Stimulated activated CD8-positive, alpha-beta memory T cell treated with anti-CD3 and anti-CD28 coated beads, Interleukin-15, amount 100 ng/mL, for 48 hours (primary cell): ENCODE measurements around the gene BET1L.

Experiments
- DNase-seq, 2 donors: peaks; one replicate each; pipeline ENCODE4 v3.0.0-alpha.2; 2020; ENCODE audit warnings: low read depth in 2 of 2

BET1L gene

GRCh38 chr11:210122-210802 is 3.1 kb upstream of the BET1L start:
- DNase-seq = no peak

DNA sequence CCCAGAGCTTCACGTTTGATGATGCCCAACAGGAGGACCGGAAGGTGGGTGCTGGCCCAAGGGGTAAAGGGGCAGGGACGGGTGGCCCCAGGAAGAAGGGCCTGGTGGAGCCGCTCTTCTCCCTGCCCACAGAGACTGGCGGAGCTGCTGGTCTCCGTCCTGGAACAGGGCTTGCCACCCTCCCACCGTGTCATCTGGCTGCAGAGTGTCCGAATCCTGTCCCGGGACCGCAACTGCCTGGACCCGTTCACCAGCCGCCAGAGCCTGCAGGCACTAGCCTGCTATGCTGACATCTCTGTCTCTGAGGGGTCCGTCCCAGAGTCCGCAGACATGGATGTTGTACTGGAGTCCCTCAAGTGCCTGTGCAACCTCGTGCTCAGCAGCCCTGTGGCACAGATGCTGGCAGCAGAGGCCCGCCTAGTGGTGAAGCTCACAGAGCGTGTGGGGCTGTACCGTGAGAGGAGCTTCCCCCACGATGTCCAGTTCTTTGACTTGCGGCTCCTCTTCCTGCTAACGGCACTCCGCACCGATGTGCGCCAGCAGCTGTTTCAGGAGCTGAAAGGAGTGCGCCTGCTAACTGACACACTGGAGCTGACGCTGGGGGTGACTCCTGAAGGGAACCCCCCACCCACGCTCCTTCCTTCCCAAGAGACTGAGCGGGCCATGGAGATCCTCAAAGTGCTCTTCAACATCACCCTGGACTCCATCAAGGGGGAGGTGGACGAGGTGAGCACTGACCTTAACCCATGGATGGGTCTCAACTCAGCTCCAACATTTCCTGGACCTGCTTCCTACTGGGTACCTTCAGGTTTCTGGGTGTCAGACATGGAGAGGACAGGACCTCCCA is 2.3 kb upstream of the BET1L start:
- DNase-seq = no peak

- DNase-seq = no peak
Observed at GRCh38 chr11:208917-209260, 1.7 kb upstream of the BET1L start.

- peak; percentile 76 to 78 for DNase-seq
Observed at GRCh38 chr11:208181-208916, 1.1 kb upstream of the BET1L start.

DNA sequence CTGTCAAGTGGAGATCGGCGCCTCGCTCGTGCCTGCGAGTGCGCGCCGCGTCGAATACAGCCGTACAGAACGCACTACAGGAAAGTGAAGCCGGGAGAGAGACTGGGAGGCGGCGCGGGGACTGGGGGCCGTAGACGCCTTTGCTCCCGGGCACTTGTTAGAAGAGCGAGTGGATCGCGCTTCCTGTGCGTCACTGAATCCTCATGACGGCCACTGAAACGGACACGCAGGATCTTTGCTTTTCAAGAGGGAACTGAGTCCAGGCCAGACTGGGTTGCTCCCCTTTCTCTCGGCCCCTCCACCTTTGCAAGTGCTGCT is 623 bp upstream of the BET1L start:
- no peak for DNase-seq

DNA sequence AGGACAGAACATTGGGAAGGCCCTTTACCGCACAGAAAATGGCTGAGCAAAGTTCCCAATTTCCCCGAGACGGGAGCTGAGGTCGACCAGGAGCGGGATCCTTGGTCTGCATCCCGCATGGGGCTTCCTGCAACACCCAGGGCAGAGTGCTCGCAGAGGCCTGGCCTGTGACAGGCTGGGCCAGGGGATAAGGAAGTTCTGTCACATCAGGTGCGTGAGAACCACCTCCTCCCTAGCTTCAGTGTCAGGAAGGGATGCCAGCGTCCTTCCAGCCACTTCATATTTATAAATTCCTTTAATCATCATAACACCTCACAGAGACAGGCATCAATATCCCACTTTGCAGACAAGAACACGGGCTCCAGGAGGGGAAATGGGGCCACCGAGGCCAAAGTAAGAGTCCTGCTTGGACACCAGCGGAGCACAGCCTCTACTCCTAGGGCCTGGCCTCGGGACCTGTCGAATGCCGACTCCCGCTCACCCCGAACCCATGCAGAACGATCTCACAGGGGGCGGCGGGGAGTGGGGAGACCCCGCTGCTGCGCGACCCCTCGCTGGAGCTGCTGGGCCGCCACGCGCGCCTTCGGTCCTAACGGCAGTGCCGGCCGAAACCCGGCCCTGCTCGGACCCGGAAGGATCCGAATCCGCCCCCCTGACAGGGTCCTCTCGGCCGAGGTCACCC is 532 bp downstream of the BET1L start:
- no peak for DNase-seq

DNA sequence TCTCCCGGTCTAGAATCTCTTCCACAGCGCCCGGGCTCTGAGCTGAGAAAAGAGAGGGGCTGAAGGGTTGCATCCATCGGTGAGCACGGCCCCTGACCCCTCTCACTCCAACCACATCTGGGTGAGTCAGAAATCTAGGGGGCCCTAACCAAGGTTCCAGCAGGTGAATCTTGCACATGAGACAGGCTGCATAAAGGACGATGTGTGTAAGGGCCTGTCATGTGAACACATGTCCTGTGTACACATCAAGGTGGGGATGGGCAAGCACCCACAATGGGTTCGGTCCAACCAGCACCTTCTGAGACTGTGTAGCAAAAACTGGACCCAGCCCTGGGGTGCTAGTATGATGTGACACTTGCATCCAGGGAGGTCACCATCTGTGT is 1.2 kb downstream of the BET1L start:
- no peak for DNase-seq

DNA sequence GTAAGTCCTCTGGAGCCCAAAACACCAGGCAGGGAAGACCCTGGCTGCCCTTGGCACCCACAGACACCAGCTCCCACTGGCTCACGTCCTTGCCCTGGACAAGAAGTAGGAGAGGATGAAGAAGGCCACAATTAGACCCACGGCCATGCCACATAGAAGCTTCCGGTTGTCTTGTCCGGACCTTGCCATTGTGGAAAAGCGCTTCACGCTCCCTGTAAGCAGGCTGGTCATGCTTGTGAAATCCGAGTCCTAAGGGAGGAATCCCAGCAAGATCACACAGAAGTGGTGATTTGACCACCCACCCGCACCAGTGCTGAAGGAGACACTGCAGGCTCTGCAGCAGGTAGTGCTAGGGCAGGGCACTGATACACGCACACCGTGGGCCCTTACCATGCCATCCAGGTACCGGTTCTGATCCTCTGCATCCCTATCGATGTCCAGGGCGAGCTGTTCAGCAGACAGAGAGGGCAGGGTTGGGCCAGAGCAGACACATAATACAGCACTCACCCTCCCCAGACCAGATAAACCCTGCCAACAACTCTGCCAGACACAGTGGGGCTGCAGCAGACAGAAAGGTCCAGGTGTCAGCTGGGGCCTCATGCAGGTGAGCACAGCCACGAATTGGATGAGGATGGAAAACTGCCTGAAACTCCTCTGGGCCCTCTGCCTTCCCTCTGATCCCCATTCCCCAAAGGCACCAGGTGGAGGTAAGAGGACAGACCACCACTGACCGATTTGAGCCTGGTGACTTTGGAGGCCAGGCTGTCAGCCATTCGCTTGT is 1.8 kb downstream of the BET1L start:
- no peak for DNase-seq

- no peak for DNase-seq
Observed at GRCh38 chr11:204587-205109, 2.6 kb downstream of the BET1L start.

GRCh38 chr11:203945-204586 is 3.1 kb downstream of the BET1L start:
- no peak for DNase-seq

GRCh38 chr11:203056-203944 is 3.9 kb downstream of the BET1L start:
- no peak for DNase-seq

DNA sequence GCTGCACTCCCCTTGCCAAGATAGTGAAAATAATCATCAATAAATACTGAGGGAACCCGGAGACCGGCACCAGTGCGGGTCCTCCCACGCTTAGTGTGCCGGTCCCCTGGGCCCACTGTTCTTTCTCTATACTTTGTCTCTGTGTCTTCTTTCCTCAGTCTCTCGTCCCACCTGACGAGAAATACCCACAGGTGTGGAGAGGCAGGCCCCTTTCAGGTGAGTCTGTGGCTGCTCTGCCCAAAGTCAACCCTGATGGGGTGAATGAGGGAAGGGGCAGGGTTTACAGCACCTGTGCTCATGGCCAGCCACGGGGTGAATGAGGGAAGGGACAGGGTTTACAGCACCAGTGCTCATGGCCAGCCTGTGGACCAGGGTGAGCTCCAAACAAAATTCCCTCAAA is 4.7 kb downstream of the BET1L start:
- no peak for DNase-seq

DNA sequence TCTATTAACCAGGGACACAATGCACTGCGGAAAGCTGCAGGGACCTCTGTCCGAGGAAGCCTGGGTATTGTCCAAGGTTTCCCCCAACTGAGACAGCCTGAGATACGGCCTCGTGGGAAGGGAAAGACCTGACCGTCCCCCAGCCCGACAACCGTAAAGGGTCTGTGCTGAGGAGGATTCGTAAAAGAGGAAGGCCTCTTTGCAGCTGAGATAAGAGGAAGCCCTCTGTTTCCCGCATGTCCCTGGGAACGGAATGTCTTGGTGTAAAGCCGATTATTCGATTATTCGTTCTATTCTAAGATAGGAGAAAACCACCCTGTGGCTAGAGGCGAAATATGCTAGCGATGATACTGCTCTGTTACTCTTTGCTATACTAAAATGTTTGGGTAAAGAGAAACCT is 5.2 kb downstream of the BET1L start:
- no peak for DNase-seq

GRCh38 chr11:200224-201003 is 6.8 kb downstream of the BET1L start:
- DNase-seq = no peak

DNA sequence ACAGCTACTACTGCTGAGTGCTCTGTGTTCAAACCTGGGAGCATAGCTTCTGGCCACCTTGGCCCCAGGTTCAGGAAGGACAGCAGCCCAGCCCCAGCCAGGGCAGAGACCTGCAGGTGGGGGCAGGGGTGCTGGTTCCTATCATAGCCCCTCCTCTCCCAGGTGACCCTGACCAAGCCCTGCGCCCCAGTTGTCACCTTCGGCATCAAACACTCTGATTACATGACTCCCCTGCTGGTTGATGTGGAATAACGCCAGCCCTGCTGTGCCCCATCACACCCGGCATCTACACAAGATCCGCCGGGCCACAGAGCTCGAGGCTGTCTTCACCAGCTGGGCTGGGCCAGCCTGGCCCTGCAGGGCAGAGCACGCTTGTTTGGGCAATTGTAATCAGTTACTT is 7.4 kb downstream of the BET1L start:
- DNase-seq = no peak

- DNase-seq = no peak
Observed at GRCh38 chr11:199004-199581, 8.1 kb downstream of the BET1L start.

DNA sequence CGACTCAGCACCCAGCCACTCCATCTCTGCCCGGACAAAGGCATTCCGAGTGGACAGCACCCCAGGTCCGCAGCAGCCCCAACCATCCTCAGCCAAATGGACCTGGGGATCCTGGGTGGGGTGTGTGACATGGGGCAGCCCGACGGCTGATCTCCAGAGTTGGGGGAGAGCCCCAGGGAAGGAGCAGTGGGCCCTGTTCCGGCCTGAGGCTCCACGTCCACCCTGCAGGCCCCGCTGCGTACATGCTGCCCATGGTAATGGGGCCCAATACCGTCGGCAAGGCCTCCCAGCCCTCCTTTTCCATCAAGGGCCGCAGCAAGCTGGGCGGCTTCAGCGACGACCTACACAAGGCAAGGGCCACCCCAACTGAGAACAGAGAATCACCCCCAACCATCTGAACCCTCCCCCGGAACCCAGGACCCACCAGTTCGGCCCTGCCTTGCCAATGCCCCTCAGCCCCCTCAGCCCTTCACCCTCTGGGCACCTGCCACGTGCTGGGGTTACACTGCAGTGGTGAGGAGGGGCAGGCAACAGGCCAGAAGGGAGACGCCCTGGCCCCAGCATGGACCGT is 8.9 kb downstream of the BET1L start:
- DNase-seq = no peak

GRCh38 chr11:197741-198235 is 9.4 kb downstream of the BET1L start:
- DNase-seq = no peak
